Hepatocyte (in vitro differentiated cells): Measurements from ENCODE around the gene MAD1L1. TPM values are rescaled to one million over a fixed set of nuclear protein-coding genes. Genes with fewer than 3 reads are reported as not detected.

ENCODE experiments used
- DNase-seq: peaks from one replicate; pipeline ENCODE4 v3.0.0-alpha.2; 2016; ENCODE audit warnings: low spot score
- H2AFZ ChIP-seq: fragments of 200-600 bp; sonication (generic); 2 replicates; pipeline ENCODE4 v1.6.0; 2016; ENCODE audit warnings: antibody characterized with exemption, mild to moderate bottlenecking
- H3K27ac ChIP-seq: fragments of 200-600 bp; sonication (generic); 2 replicates; pipeline ENCODE4 v1.5.1; 2016; ENCODE audit warnings: mild to moderate bottlenecking
- H3K27me3 ChIP-seq: fragments of 200-600 bp; sonication (generic); 2 replicates; pipeline ENCODE4 v1.6.1; 2016
- H3K36me3 ChIP-seq: fragments of 200-600 bp; sonication (generic); replicated peaks from 2 replicates; pipeline ENCODE4 v1.5.1; 2016; ENCODE audit warnings: low read depth; ENCODE audit not compliant: insufficient read depth
- H3K4me1 ChIP-seq: fragments of 200-600 bp; sonication (generic); 2 replicates; pipeline ENCODE4 v1.5.1; 2016; ENCODE audit warnings: mild to moderate bottlenecking, moderate library complexity; ENCODE audit not compliant: insufficient read depth
- H3K4me2 ChIP-seq: fragments of 200-600 bp; sonication (generic); 2 replicates; pipeline ENCODE4 v1.6.0; 2016
- H3K4me3 ChIP-seq: fragments of 200-600 bp; sonication (generic); 2 replicates; pipeline ENCODE4 v1.5.1; 2016; ENCODE audit warnings: mild to moderate bottlenecking
- H3K79me2 ChIP-seq: fragments of 200-600 bp; sonication (generic); 2 replicates; pipeline ENCODE4 v1.6.0; 2017; ENCODE audit warnings: mild to moderate bottlenecking
- H3K9me2 ChIP-seq: fragments of 200-600 bp; sonication (generic); replicated peaks from 2 replicates; pipeline ENCODE4 v1.6.0; 2017; ENCODE audit warnings: mild to moderate bottlenecking; ENCODE audit not compliant: insufficient read depth
- H3K9me3 ChIP-seq: fragments of 200-600 bp; sonication (generic); 2 replicates; pipeline ENCODE4 v1.5.1; 2016; ENCODE audit warnings: low read depth, mild to moderate bottlenecking
- H4K20me1 ChIP-seq: fragments of 200-600 bp; sonication (generic); 2 replicates; pipeline ENCODE4 v1.6.0; 2016; ENCODE audit warnings: mild to moderate bottlenecking; ENCODE audit not compliant: insufficient read depth, poor library complexity, severe bottlenecking
- CTCF ChIP-seq: fragments of 200-600 bp; sonication (generic); IDR thresholded peaks from 2 replicates; pipeline ENCODE4 v1.5.1; 2016; ENCODE audit warnings: antibody characterized with exemption, mild to moderate bottlenecking; ENCODE audit not compliant: poor library complexity
- EZH2 ChIP-seq: fragments of 200-600 bp; sonication (generic); IDR thresholded peaks from 2 replicates; pipeline ENCODE4 v1.6.1; 2016; ENCODE audit warnings: antibody characterized with exemption, mild to moderate bottlenecking, borderline replicate concordance
- EZH2phosphoT487 ChIP-seq: fragments of 200-600 bp; sonication (generic); IDR thresholded peaks from one replicate; pipeline ENCODE4 v1.6.1; 2018; ENCODE audit warnings: antibody characterized with exemption, mild to moderate bottlenecking, low read depth, moderate library complexity; ENCODE audit not compliant: unreplicated experiment, severe bottlenecking
- WGBS: methylation state at CpG from one replicate; pipeline ENCODE4 v1.1.6; 2016; ENCODE audit warnings: low lambda C conversion rate; ENCODE audit errors: missing lambda C conversion rate; 5-methylcytosine and 5-hydroxymethylcytosine counted together
- polyA plus RNA-seq: library from polyadenylated mRNA; unstranded; fragments of >200 nt; fragmentation: Nextera tagmentation; extraction: Ambion mirVana; gene quantifications from 2 replicates; pipeline ENCODE4 v1.2.1, GENCODE V29; 2016
- total RNA-seq: library from RNA; depleted of rRNA; stranded (reverse); fragments of >200 nt; gene quantifications from 2 replicates; pipeline ENCODE4 v1.2.3, GENCODE V29; 2014

Gene MAD1L1
- total and polyA plus RNA-seq, 2 experiments from 2014 or later: 30.7 to 31.0 TPM

DNA sequence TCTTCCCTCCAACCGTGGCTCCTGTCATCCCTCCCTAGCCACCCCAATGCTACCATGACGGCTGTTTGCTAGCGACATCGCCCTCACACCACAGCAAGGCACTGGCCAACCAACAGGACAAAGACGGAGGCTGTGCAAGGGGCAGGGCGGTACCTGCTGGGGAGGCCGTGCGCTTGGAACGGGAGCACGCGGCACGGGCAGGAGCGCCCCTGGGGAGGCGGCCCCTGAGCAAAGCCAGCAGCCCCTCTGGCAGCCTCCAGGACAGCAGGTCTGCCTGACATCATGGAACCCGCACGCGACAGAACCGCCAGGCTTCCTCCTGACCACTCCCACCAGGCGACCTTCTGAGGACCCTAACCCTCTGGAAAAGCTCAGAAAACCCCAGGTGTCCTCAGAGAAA is 12.7 kb downstream of the MAD1L1 start:
- Histone ChIP-seq H4K20me1 (no peaks in the 10 kb centered on the region), H3K27ac (no peak overlapping the region), H3K36me3 (no peaks in the 10 kb centered on the region), H3K9me2 (no peaks in the 10 kb centered on the region), H3K4me3 (no peak overlapping the region), H3K4me2 (no peak overlapping the region), H3K9me3 (no peaks in the 10 kb centered on the region), H3K79me2 (no peaks in the 10 kb centered on the region), H3K27me3 (no peaks in the 10 kb centered on the region), H2AFZ (no peak overlapping the region), H3K4me1 (no peaks in the 10 kb centered on the region)
- WGBS: 96% methylated on average over 19 of the region's 19 CpGs
- no peak for DNase-seq
- TF ChIP-seq CTCF (no peak), EZH2 (no peak), EZH2phosphoT487 (no peak)

DNA sequence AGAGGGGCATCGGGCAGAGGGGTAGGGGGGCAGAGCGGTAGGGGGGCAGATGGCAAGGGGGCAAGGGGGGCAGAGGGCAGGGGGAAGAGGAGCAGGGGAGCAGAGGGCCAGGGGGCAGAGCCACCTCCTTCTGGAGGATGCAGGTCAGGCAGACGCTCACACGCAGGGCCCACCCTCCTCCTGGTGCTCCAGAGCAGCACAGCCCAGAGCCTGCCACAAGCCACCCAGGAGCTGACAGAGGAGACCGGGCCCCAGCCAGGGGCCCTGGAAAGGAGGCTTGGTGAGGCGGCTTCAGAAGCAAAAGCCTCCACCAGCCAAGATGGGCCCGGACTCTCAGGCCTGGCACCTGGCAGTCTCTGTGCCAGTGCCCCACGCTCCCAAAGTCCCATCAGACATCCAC is 13.1 kb downstream of the MAD1L1 start:
- H3K9me2 ChIP-seq: no peaks in the 10 kb centered on the region
- TF ChIP-seq EZH2phosphoT487: no peak
- TF ChIP-seq CTCF: no peak
- no peak for TF ChIP-seq EZH2
- no peak overlapping the region for H3K4me3 ChIP-seq
- no peaks in the 10 kb centered on the region for H3K9me3 ChIP-seq
- no peaks in the 10 kb centered on the region for H4K20me1 ChIP-seq
- H3K36me3 ChIP-seq: no peaks in the 10 kb centered on the region
- no peaks in the 10 kb centered on the region for H3K79me2 ChIP-seq
- H3K4me1 ChIP-seq: no peaks in the 10 kb centered on the region
- H3K27me3 ChIP-seq: no peaks in the 10 kb centered on the region
- 97% methylated on average over 5 of the region's 8 CpGs for WGBS
- H3K4me2 ChIP-seq: no peak overlapping the region
- no peak overlapping the region for H2AFZ ChIP-seq
- no peak for DNase-seq
- H3K27ac ChIP-seq: no peak overlapping the region

- H3K4me2 ChIP-seq: no peak overlapping the region
- TF ChIP-seq CTCF: no peak
- no peak for TF ChIP-seq EZH2phosphoT487
- no peak for TF ChIP-seq EZH2
- 97% methylated on average over 15 of the region's 15 CpGs for WGBS
- no peak for DNase-seq
- no peaks in the 10 kb centered on the region for H3K79me2 ChIP-seq
- H3K9me3 ChIP-seq: no peaks in the 10 kb centered on the region
- H3K27ac ChIP-seq: no peak overlapping the region
- no peaks in the 10 kb centered on the region for H3K27me3 ChIP-seq
- H3K4me1 ChIP-seq: no peaks in the 10 kb centered on the region
- H3K36me3 ChIP-seq: no peaks in the 10 kb centered on the region
- H3K9me2 ChIP-seq: no peaks in the 10 kb centered on the region
- no peak overlapping the region for H3K4me3 ChIP-seq
- no peak overlapping the region for H2AFZ ChIP-seq
- no peaks in the 10 kb centered on the region for H4K20me1 ChIP-seq
Measured at GRCh38 chr7:2219136-2219535, 13.6 kb downstream of the MAD1L1 start.

GRCh38 chr7:2218444-2218785 is 14.3 kb downstream of the MAD1L1 start:
- Histone ChIP-seq H3K36me3 (no peaks in the 10 kb centered on the region), H3K4me1 (no peaks in the 10 kb centered on the region), H3K9me3 (no peaks in the 10 kb centered on the region), H3K4me3 (no peak overlapping the region), H3K27me3 (no peaks in the 10 kb centered on the region), H3K79me2 (no peaks in the 10 kb centered on the region), H2AFZ (no peak overlapping the region), H3K9me2 (no peaks in the 10 kb centered on the region), H4K20me1 (no peaks in the 10 kb centered on the region), H3K4me2 (no peak overlapping the region), H3K27ac (no peak overlapping the region)
- DNase-seq: no peak
- TF ChIP-seq CTCF (no peak), EZH2 (no peak), EZH2phosphoT487 (no peak)
- 93% methylated on average over 9 of the region's 9 CpGs for WGBS
